Osteoblast (primary cell): Measurements from ENCODE around the gene FBXO31. TPM values are rescaled to one million over a fixed set of nuclear protein-coding genes. Genes with fewer than 3 reads are reported as not detected.
"Not testable (repeated sequence)": the region's sequence is repeated elsewhere in the genome, so short reads cannot be mapped to it uniquely, and the experiment has no call there.

Source experiments
- DNase-seq: peaks from one replicate; pipeline ENCODE4 v3.0.0; 2011; ENCODE audit warnings: low spot score, mixed read lengths; ENCODE audit not compliant: insufficient read length; ENCODE audit errors: missing footprints
- H2AFZ ChIP-seq: 2 replicates; pipeline ENCODE4 v1.6.0; 2011; ENCODE audit warnings: mild to moderate bottlenecking, low read length
- H3K27ac ChIP-seq: 2 replicates; pipeline ENCODE4 v1.5.1; 2011; ENCODE audit warnings: mild to moderate bottlenecking, low read depth, low read length, moderate library complexity
- H3K27me3 ChIP-seq: 2 replicates; pipeline ENCODE4 v1.6.0; 2012; ENCODE audit warnings: mild to moderate bottlenecking, control low read depth, inconsistent platforms, low read length, moderate library complexity; ENCODE audit not compliant: insufficient read depth
- H3K36me3 ChIP-seq: 2 replicates; pipeline ENCODE4 v1.5.1; 2011; ENCODE audit warnings: mild to moderate bottlenecking, low read length, control low read depth, moderate library complexity; ENCODE audit not compliant: insufficient read depth
- H3K4me1 ChIP-seq: 2 replicates; pipeline ENCODE4 v1.5.1; 2011; ENCODE audit warnings: mild to moderate bottlenecking, low read length, control low read depth, moderate library complexity; ENCODE audit not compliant: insufficient read depth
- H3K4me2 ChIP-seq: 2 replicates; pipeline ENCODE4 v1.6.0; 2011; ENCODE audit warnings: mild to moderate bottlenecking, low read length; ENCODE audit not compliant: insufficient read depth
- H3K4me3 ChIP-seq: fragments of 200-600 bp; sonication (generic); 3 replicates; pipeline ENCODE4 v1.5.1; 2012; ENCODE audit warnings: mild to moderate bottlenecking, low read length, inconsistent platforms; ENCODE audit not compliant: insufficient read depth
- H3K79me2 ChIP-seq: 2 replicates; pipeline ENCODE4 v1.6.0; 2012; ENCODE audit warnings: mild to moderate bottlenecking, low read length, control low read depth, inconsistent platforms; ENCODE audit not compliant: insufficient read depth
- H3K9me3 ChIP-seq: 2 replicates; pipeline ENCODE4 v1.5.1; 2011; ENCODE audit warnings: low read depth, low read length, control low read depth
- H4K20me1 ChIP-seq: 2 replicates; pipeline ENCODE4 v1.6.0; 2012; ENCODE audit warnings: mild to moderate bottlenecking, low read length, control low read depth; ENCODE audit not compliant: insufficient read depth
- CTCF ChIP-seq: IDR thresholded peaks from 2 replicates; pipeline ENCODE4 v1.5.1; 2011; ENCODE audit warnings: mild to moderate bottlenecking, low read depth, low read length, moderate library complexity; ENCODE audit errors: extremely low read depth
- total RNA-seq: library from RNA; depleted of rRNA; stranded (reverse); fragments of >200 nt; gene quantifications from 2 replicates; pipeline ENCODE4 v1.2.3, GENCODE V29; 2012

FBXO31 gene
- total RNA-seq, 1 donor, result 33.3 TPM

- no peaks in the 10 kb centered on the region for H3K9me3 ChIP-seq
- H3K27ac ChIP-seq, result peak overlapping the region; percentile 92
- peaks cover 22% of the 10 kb centered on the region for H3K4me1 ChIP-seq
- peak; percentile 99 for DNase-seq
- TF ChIP-seq CTCF, result no peak
- H4K20me1 ChIP-seq, result peaks cover 4% of the 10 kb centered on the region
- H2AFZ ChIP-seq, result peak overlapping the region; percentile 64
- H3K4me3 ChIP-seq, result peak overlapping the region; percentile 42
- peaks cover 10% of the 10 kb centered on the region for H3K79me2 ChIP-seq
- H3K27me3 ChIP-seq, result no peaks in the 10 kb centered on the region
- H3K36me3 ChIP-seq, result no peaks in the 10 kb centered on the region
- peak overlapping the region; percentile 73 for H3K4me2 ChIP-seq
Measured at GRCh38 chr16:87387942-87388817, 4.6 kb upstream of the FBXO31 start.

GRCh38 chr16:87384875-87385167 lies 1.2 kb upstream of the FBXO31 start:
- Histone ChIP-seq H3K79me2 (peaks cover 33% of the 10 kb centered on the region), H3K4me1 (peaks cover 37% of the 10 kb centered on the region), H4K20me1 (peaks cover 22% of the 10 kb centered on the region), H3K27ac (peak overlapping the region; percentile 49), H3K4me2 (peak overlapping the region; percentile 79), H3K4me3 (peak overlapping the region; percentile 76), H2AFZ (peak overlapping the region; percentile 90)
- not testable (repeated sequence) for H3K36me3 ChIP-seq, H3K9me3 ChIP-seq, DNase-seq, H3K27me3 ChIP-seq

DNA sequence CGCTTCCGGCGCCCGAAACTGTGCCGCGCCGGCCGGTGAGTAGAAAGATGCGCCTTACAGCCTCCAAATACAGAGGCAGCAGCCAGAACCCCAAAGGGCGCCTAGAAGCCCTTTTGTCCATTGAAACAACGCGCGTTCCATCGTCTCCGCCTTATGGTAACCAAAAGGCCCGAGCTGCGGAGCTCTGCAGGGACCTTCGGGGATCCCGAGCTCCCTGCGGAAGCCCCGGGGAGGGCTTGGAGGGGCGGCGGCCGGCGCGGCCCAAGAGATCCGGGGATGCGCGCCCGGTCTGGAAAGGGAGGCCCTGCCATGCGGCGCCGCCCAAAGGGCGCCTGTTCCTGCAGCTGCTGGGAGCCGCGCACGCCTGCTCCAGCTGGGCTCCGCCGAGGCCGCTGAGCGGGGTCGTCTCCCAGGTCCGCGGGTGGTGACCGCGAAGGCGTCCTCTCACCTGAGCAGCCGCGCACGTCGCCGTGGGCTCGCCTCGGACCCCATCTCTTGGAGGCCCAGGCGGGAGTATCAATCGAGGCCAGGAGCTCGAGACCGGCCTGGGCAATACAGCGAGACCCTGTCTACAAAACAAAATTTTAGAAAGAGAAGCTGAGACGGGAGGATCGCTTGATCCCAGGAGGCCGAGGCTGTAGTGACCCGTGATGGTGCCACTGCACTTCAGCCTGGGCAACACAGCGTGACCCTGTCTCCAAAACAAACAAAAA lies 742 bp upstream of the FBXO31 start:
- Histone ChIP-seq H3K79me2 (peaks cover 38% of the 10 kb centered on the region), H3K27ac (peak overlapping the region; percentile 49), H3K36me3 (no peaks in the 10 kb centered on the region), H2AFZ (peak overlapping the region; percentile 90), H4K20me1 (peaks cover 22% of the 10 kb centered on the region), H3K9me3 (no peaks in the 10 kb centered on the region), H3K4me2 (peak overlapping the region; percentile 79), H3K4me1 (peaks cover 37% of the 10 kb centered on the region), H3K27me3 (no peaks in the 10 kb centered on the region), H3K4me3 (peak overlapping the region; percentile 76)
- TF ChIP-seq CTCF, result no peak
- DNase-seq, result peak; percentile 92

GRCh38 chr16:87382023-87382785 lies 1.4 kb downstream of the FBXO31 start:
- peak overlapping the region; percentile 76 for H3K4me3 ChIP-seq
- H3K36me3 ChIP-seq, result no peaks in the 10 kb centered on the region
- peaks cover 22% of the 10 kb centered on the region for H3K4me1 ChIP-seq
- peaks cover 58% of the 10 kb centered on the region for H3K79me2 ChIP-seq
- H3K27me3 ChIP-seq, result no peaks in the 10 kb centered on the region
- no peaks in the 10 kb centered on the region for H3K9me3 ChIP-seq
- no peak for DNase-seq
- peak overlapping the region; percentile 94 for H3K4me2 ChIP-seq
- H2AFZ ChIP-seq, result no peak overlapping the region
- no peak for TF ChIP-seq CTCF
- H4K20me1 ChIP-seq, result peaks cover 25% of the 10 kb centered on the region
- peak overlapping the region; percentile 64 for H3K27ac ChIP-seq
